HTERT RPE-1 (cell line): ENCODE results near the gene OR6B2.
"Not testable (repeated sequence)": the region's sequence is repeated elsewhere in the genome, so short reads cannot be mapped to it uniquely, and the experiment has no call there.

Experiments
- in situ Hi-C: fragments of 300-500 bp; cut with MboI; formaldehyde crosslinking; loops from 4 replicates; pipeline ENCODE4 v1.14.3; 2020; ENCODE audit warnings: low sequenced_read_pairs

Gene OR6B2

GRCh38 chr2:240030379-240031094 lies at the start of gene OR6B2:
Gene OR6B2, minus strand, starts transcription at chr2:240030429. Its CDS starts 0 bp downstream, at chr2:240030429.
- in situ Hi-C loops, result no loop called here

GRCh38 chr2:240078631-240079030 lies 48.4 kb upstream of the OR6B2 start:
- in situ Hi-C loops, result no loop called here

DNA sequence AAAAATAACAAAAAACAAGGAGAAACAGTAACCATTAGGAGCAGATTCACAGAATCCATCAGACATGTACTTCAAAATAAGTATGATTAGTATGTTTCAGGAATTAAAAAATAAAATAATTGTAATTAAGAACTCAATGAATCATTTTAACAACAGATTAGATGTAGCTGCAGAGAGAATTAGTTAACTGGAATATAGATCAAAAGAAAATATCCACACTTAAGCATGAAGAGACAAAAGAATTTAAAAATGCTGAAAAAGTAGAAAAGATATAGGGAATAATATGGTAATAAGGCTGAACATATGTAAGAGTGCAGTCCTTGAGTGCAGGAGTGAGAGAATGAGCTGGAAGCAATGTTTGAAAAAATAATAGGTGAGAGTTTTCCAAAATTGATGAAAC lies 47.2 kb upstream of the OR6B2 start:
- in situ Hi-C loops, result no loop called here

DNA sequence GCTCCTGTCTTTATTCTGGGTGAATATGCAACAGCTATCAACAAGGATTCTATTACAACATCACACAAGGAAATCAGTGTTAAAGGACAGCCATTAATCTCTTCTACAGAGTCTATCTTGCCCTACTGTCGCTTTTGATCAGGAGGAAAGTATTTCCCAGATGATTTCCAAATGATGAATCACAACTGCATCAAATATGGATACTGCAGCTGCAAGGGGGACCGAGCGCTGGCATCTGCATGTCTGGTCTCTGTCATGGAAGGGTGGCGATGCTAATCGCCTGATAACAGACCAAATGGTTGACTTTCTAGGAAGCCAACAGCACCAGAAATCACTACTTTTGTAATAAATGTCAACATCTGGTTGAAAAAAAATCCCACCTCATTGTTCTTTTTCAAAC lies 44.3 kb upstream of the OR6B2 start:
- in situ Hi-C loops, result no loop called here

GRCh38 chr2:240070907-240071306 lies 40.7 kb upstream of the OR6B2 start:
- in situ Hi-C loops, result no loop called here

- in situ Hi-C loops, result no loop called here
Observed at GRCh38 chr2:240069829-240070228, 39.6 kb upstream of the OR6B2 start.

- in situ Hi-C loops, result no loop called here
Observed at GRCh38 chr2:240068193-240068592, 38.0 kb upstream of the OR6B2 start.

DNA sequence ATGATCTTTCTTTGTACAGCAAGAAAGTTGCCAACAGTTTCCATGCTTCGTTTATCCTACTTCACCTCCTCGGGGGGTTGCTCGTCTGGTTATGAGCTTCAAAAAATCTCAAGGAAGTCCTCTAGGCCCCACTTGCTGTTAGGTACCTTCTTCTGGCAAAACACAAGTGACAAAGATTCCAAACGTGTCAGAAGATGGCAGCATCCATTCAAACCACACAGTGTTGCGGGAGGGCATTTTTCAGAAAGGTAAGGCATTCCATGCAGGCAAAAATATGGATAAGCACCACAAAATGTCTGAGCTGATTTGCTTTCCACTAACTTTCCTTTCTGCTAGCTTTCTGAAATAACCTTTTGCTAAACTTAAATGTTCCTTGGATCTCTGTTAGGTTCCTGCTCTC lies 36.3 kb upstream of the OR6B2 start:
- in situ Hi-C loops, result no loop called here

GRCh38 chr2:240064898-240065297 lies 34.7 kb upstream of the OR6B2 start:
- in situ Hi-C loops, result no loop called here

GRCh38 chr2:240060977-240061591 lies 30.9 kb upstream of the OR6B2 start:
- in situ Hi-C loops, result no loop called here

DNA sequence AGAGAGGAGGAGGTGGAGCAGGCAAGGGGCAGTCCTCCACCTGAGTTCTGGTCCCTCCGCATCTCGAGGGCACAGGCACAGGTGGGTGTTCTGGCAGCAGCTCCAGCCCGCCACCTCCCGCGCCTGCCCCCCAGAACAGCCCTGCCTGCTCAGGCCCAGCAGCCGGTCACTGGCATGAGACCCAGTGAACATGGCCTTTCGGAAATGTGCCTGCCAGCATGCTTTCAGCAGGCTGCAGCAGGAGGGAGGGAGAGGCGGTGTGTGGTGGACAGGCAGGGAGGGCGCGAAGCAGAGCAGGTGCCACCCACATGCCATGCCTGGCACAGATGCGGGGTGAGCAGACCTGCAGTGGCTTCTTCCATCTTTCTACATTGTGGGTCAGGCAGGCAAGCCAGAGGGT lies 26.4 kb upstream of the OR6B2 start:
- in situ Hi-C loops, result no loop called here

DNA sequence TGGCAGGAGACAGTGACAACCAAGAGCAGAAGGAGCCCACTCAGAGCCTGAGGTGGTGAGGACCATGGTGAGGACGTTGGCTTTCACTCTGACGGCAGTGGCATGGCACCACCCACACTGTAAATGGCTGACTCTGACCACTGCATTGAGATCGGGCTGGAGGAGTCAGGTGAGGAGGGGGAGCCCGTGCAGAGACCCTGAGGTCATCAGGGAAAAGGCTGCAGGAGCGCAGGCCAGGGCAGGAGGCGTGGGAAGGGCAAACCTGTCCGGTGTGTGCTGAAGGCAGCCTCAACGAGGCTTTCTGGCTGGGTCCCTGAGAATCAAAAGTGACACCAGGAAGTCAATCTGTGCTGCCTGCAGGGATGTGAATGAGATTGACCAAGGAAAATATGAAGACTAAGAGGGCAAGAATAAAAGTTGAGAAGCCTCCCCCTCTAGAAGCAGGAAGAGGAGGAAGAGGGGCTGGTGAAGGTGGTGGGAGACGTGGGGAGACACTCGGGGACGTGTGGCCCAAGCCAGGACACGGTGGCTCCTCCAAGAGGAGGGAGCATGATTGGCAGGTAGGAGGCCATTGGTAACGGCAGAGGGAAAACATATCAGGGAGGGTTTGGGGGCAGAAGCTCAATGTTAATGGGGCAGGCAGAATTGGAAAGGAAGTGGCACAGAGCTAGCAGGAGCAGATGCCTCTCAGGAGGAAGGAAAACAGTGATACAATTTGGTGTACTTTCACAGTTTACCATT lies 25.1 kb upstream of the OR6B2 start:
- in situ Hi-C loops, result no loop called here

DNA sequence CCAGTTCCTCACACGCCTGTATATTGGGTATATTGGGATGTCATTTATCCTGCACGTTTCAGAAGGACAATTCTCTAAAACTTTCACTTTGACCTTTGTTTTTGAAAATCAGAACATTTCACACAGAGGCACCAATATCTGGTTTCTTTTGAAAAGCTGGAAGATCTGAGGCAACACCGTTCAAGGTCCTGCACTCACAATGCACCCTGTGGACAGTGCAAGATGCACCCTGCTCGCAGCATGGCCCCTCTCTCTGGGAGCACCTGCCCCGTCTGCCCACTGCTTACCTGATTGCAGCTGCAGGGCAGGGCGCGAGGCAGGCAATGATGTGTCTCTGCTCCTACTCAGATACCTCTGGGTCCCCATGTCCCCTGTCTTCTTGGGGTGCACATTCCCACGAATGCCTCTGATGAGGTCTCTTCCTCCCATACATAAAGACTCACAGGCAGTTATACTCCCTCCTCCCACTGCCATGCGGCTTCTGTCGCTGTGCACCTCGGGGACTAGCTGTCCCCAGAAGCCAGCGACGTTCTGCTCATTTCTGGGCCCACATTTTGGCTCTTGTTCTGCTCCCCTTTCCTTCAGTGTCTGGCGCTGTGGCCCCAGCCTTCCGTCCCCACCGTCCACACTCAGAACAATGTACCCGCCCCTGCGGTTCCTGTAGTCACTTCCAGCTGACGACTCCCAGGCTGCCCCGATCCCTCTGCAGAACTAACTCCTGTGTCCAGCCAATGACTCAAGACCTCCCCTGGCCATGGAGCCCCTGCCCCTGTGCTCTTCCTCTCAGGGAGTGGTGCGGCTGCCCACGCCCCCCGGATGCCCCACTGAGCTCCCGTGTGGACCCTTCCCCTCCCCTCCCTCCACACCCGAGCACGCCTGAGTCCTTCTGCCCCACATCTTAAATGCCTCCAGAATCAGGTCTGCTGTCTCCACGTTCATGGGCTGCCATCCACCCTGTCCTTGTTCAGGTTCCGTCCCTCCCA lies 23.2 kb upstream of the OR6B2 start, which contains the start of gene OR6B3:
TSS of gene OR6B3 (minus strand) at position 349 of the 983 bp plus-strand sequence.
- in situ Hi-C loops, result no loop called here

DNA sequence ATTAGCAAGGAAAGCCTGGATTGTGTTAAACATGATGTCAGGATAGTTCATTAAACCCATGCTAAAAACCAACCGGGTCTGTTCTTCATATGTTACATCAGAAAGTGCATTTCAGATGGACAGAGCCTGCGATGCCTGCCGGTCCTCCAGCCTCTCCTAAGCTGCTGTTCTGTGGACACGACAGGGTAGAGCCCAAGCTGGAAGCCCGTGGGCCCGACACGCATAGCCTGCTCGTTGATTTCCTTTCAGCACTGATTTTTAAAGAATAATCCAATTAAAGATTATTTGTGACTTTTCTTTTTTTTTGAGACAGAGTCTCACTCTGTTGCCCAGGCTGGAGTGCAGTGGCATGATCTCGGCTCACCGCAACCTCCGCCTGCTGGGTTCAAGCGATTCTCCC lies 22.3 kb upstream of the OR6B2 start:
- in situ Hi-C loops, result no loop called here

GRCh38 chr2:240051697-240052096 lies 21.5 kb upstream of the OR6B2 start:
- in situ Hi-C loops, result no loop called here

GRCh38 chr2:240050278-240050677 lies 20.0 kb upstream of the OR6B2 start:
- in situ Hi-C loops, result no loop called here

DNA sequence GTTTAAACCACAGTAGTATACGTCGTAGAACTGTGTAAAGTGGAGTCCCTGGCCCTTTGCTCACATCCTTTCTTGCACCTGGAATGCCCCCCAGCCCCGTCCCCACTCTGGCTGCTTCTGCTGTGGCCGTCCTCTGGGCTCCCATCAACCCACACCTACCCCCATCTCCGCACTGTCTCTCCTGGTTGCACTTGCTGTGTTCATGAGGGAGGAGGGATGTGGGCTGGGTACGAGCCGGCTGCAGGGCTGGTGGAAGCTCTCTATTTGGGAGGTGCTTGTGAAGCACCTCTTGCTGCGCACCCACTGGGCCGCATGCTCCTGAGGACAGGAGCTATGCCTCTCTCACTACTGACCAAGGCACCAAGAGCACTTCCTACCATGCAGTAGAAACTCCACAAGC lies 18.0 kb upstream of the OR6B2 start:
- in situ Hi-C loops, result no loop called here

DNA sequence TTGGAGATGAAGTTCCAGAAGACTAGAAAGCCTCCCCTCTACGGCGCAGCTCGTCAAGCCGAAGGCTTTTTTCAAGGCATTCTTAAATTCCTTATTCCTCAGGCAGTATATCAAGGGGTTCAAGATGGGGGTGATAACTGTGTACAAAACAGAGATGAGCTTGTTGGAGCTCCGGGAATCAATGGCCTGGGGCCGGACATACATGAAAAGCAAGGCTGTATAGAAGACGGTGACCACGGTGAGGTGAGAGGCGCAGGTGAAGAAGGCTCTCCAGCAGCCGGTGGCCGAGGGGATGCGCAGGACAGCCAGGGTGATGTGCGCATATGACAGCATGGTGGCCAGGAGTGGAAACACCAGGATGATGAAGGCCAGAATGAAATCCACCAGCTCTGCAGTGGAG lies 14.9 kb upstream of the OR6B2 start:
- in situ Hi-C loops, result no loop called here

- in situ Hi-C loops, result not testable (repeated sequence)
Observed at GRCh38 chr2:240044096-240044495, 13.9 kb upstream of the OR6B2 start.

- in situ Hi-C loops, result no loop called here
Observed at GRCh38 chr2:240043279-240043989, 13.2 kb upstream of the OR6B2 start.
